AG10803 (cell line): ENCODE measurements around the gene C14orf119.

ENCODE experiments used
- DNase-seq: peaks from one replicate; pipeline ENCODE4 v3.0.0; 2010; ENCODE audit warnings: low read depth
- H3K4me3 ChIP-seq: 2 replicates; pipeline ENCODE4 v1.5.1; 2011; ENCODE audit warnings: mild to moderate bottlenecking, low read length, control low read depth
- TF ChIP-seq, protein P1 (sequence below): conservative IDR thresholded peaks from 2 replicates; pipeline ENCODE4 v1.5.1; 2011; ENCODE audit warnings: mild to moderate bottlenecking, low read length, control low read depth, inconsistent platforms

C14orf119 gene

DNA sequence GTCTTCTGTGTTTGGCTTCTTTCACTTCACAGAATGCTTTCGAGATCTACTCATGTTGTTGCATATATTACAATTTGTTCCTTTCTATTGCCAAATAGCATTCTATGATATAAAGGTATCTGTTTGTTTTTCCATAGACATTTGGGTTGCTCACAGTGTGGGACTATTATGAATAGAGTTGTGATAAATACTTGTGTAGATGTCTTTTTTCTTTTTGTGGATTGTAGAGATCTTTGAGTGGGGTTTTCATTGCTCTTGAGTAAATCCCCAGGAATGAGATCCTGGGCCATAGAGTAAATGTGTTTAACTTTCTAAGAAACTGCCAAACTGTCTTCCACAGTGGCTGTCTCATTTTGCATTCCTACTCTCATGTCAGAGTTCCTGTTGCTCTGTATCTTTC, 48.6 kb downstream of the C14orf119 start:
- DNase-seq, result no peak
- TF ChIP-seq, protein P1, sequence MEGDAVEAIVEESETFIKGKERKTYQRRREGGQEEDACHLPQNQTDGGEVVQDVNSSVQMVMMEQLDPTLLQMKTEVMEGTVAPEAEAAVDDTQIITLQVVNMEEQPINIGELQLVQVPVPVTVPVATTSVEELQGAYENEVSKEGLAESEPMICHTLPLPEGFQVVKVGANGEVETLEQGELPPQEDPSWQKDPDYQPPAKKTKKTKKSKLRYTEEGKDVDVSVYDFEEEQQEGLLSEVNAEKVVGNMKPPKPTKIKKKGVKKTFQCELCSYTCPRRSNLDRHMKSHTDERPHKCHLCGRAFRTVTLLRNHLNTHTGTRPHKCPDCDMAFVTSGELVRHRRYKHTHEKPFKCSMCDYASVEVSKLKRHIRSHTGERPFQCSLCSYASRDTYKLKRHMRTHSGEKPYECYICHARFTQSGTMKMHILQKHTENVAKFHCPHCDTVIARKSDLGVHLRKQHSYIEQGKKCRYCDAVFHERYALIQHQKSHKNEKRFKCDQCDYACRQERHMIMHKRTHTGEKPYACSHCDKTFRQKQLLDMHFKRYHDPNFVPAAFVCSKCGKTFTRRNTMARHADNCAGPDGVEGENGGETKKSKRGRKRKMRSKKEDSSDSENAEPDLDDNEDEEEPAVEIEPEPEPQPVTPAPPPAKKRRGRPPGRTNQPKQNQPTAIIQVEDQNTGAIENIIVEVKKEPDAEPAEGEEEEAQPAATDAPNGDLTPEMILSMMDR, result no peak
- H3K4me3 ChIP-seq, result no peak overlapping the region

DNA sequence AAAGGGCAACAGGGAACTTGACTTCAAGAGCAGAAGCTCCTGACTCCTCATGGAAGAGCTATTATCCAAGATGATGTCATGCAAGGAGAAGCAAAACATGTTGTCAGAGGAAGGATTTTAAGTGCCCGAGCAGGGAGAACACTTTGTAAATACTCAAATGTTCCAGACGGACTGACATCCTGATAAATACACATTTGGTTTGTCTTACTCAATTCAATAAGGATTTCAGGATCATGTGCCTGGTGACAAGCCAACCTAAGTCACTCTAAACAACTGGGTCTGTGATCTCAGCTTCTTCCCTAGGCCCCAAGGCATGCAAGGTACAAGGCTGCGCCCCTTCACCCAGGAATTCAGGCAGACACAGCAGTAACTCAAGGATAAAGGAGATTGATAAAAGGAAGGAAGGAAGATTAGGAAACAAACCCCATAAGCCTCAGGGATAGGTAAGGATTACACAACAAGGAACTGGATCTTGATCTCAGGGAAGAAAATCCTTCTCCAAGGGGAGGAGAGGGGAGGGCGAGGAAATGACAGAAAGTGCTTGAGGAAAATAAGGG, 50.6 kb downstream of the C14orf119 start:
- H3K4me3 ChIP-seq, result no peak overlapping the region
- TF ChIP-seq, protein P1, result no peak
- peak; percentile 17 for DNase-seq

DNA sequence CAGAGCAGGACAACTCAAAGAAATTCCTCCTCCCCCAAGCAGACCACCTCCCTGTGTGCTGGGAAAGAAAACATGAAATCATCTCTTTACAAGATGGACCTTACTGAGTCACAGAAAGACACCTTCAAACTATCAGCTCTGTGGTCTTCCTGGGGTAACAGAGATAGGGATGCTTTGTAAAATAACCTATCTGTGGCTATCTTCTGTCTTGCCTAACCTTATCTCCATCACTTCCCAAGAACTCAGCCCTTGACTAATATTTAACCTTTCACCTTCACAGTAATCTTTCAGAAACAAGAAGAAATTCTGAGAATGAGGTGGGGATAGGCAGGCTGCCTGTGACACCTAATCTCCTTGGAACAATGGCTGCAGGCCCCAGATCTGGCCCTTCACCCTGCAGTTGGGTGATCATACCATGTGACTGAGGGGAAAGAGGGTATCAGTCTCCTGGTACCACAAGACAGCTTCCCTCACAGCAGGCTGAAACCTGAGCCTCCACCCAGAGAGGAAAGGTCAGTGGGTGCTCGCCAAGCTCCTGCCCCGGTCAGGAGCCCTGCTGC, 51.1 kb downstream of the C14orf119 start:
- no peak overlapping the region for H3K4me3 ChIP-seq
- TF ChIP-seq, protein P1, result no peak
- DNase-seq, result no peak

DNA sequence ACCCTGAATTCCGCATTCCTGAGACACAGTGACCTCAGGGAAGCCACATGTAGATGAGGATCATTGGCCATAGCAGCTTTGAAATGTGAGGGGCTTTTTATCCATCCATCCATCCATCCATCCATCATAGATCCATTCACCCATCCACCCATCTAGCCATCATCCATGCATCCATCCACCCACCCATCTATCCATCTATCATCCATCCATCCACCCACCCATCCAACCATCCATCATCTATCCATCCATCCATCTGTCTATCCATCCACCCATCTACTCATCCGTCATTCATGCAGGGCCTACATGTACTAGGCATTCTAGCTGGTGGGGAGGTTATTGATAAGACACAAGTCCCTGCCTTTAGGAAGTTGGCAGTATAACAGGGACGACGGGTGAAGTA, 51.7 kb downstream of the C14orf119 start:
- H3K4me3 ChIP-seq, result no peak overlapping the region
- DNase-seq, result no peak
- TF ChIP-seq, protein P1, result no peak

DNA sequence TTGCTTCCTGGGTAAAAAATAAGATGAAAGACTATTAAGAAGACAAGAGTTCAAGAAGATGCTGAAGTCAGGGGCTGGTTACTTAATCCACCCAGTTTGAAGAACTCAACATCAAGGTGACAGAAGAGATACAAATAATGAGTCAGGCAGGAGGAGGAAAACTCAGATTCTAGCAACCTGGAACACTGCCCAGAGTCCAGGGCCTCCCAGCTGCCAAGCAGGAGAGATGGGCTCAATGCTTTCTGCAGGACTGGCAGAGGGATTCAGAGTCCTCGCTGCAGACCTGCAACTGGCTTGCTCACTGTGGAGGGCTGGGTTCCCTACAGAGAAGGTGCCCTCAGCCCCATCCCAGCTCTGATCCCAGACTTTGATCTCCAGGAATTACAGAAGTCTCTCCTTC, 52.4 kb downstream of the C14orf119 start:
- no peak overlapping the region for H3K4me3 ChIP-seq
- DNase-seq, result peak; percentile 41
- TF ChIP-seq, protein P1, result no peak

DNA sequence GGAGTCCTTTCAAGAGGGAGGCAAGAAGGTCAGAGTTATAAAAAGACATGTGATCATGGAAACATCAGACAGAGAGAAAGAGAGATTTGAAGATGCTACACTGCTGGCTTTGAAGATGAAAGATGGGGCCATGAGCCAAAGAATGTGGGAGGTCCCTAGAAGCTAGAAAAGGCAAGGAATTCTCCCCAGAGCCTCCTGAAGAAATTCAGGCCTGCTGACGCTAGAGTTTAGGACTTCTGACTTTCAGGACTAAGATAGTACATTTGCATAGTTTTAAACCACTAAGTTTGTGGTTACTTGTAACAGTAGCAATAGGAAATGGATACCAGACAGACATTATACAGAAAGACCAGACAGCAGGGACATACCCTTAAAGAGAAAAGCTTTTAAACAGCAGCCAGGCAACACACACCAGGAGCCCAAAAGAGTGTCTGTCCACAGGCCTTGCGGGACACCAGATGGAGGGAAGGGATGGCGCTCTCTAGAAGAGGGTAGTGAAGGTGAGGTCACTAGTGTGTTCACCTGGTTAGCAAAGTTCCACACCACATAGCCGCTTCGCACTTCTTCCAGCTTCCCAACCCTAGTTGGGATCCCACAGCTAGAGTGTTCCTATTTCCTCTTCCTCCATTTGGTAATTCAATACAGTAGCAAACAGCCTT, 53.4 kb downstream of the C14orf119 start:
- TF ChIP-seq, protein P1, result no peak
- H3K4me3 ChIP-seq, result no peak overlapping the region
- DNase-seq, result peak; percentile 52

DNA sequence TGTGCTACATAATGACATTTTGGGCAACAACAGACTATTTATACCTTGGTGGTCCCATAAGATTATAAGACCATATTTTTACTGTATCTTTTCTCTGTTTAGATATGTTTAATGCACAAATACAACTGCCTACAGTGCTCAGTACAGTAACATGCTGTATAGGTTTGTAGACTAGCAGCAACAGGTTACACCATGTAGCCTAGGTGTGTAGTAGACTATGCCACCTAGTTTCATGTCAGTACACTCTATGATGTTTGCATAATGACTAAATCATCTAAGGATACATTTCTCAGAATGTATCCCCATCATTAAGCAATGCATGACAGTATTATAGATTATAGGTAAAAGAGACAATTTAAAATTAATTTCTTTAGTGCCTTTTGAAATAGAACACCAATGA, 54.4 kb downstream of the C14orf119 start:
- no peak overlapping the region for H3K4me3 ChIP-seq
- TF ChIP-seq, protein P1, result no peak
- DNase-seq, result no peak
